Right ventricle myocardium inferior (tissue), 1 donor: ENCODE measurements around the gene SLC39A13. TPM values are rescaled to one million over a fixed set of nuclear protein-coding genes. Genes with fewer than 3 reads are reported as not detected.

Experiments
- ATAC-seq: fragments of 200-7000 bp; cut with Tn5 transposase; one replicate; pipeline ENCODE4 v1.9.1; 2020; ENCODE audit warnings: mild to moderate bottlenecking, moderate library complexity
- DNase-seq: peaks from one replicate; pipeline ENCODE4 v3.0.0; 2021; ENCODE audit errors: missing footprints
- intact Hi-C: fragments of 100-400 bp; cut with DNase I; formaldehyde crosslinking; loops from one replicate; pipeline ENCODE4 v1.11.0; 2022
- total RNA-seq: library from RNA; stranded (reverse); fragmentation: NEBNext Ultra II Directional; extraction: Animal tissue kit (Norgen Biotek cat#: 25700); gene quantifications from one replicate; pipeline ENCODE4 v1.2.1, GENCODE V29; 2021
- donor health status: DM: no; HTN: yes; CAD: no; lungs with severe emphysema.

Gene SLC39A13
- total RNA-seq, 1 donor from 2014 or later = 35.0 TPM

- DNase-seq = no peak
- peak; percentile 69 for ATAC-seq
- intact Hi-C loops = no loop called here
Measured at GRCh38 chr11:47437746-47438418, 29.5 kb downstream of the SLC39A13 start.

- DNase-seq (no peak), ATAC-seq (no peak)
- intact Hi-C loops = no loop called here
Measured at GRCh38 chr11:47438721-47439120, 30.3 kb downstream of the SLC39A13 start.

DNA sequence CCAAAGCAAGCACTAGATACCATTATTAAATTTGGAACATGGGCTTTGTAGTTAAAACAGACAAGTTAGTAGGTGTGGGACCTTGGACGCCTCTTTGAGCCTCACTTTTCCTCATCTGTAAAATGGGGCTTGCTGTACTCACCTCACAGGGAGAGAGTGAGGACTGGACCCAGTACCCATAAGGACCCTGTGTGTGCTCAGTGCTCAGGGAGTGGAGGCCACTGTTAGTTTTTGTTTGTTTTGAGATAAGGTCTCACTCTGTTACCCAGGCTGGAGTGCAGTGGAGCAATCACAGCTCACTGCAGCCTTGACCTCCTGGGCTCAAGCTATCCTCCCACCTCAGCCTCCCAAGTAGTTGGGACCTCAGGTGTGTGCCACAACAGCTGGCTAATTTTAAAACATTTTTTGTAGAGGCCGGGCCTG is 31.7 kb downstream of the SLC39A13 start:
- DNase-seq (no peak), ATAC-seq (no peak)
- intact Hi-C loops = no loop called here

- intact Hi-C loops = no loop called here
- DNase-seq = no peak
- no peak for ATAC-seq
Measured at GRCh38 chr11:47441421-47441820, 33.0 kb downstream of the SLC39A13 start.

GRCh38 chr11:47442514-47442913 is 34.1 kb downstream of the SLC39A13 start:
- peak; percentile 84 for ATAC-seq
- DNase-seq = no peak

GRCh38 chr11:47443028-47443700 is 34.8 kb downstream of the SLC39A13 start:
- no peak for ATAC-seq
- intact Hi-C loops = no loop called here
- no peak for DNase-seq

More at GRCh38 chr11:47442514-47442913, 34.1 kb downstream of the SLC39A13 start:
- intact Hi-C loops = no loop called here

- DNase-seq (no peak), ATAC-seq (no peak)
- intact Hi-C loops = no loop called here
Measured at GRCh38 chr11:47443817-47444216, 35.4 kb downstream of the SLC39A13 start.

DNA sequence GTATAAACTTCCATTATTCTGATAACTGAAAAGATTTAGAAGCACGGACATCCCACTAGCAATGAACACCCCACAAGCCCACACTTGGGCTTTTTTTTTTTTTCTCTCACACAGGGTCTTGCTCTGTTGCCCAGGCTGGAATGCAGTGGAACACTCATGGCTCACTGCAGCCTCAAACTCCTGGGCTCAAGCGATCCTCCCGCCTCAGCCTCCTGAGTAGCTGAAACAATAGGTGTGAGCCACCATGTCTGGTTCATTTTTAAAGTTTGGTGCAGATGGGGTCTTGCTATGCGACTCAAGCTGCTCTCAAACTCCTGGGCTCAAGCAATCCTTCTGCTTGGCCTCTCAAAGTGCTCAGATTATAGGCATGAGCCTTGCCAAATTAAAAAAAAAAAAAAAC is 37.5 kb downstream of the SLC39A13 start:
- ATAC-seq (no peak), DNase-seq (no peak)
- intact Hi-C loops = no loop called here

DNA sequence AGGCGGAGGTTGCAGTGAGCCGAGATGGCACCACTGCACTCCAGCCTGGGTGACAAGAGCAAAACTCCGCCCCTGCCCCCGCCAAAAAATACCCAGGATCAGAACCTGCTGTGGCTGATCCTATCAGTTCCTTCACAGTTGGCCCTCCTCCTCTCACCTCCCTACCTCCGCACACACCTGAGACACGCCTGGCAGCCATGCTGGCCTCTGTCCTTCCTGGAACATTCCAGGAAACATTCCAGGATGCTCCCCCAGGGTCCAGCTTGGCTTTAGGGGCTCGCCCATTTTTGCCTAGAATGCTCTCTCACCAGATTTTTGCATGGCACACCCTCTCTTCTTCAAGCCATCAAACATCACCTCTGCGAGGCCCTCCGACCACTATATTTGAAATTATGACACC is 38.4 kb downstream of the SLC39A13 start:
- ATAC-seq = no peak
- intact Hi-C loops = no loop called here

GRCh38 chr11:47447906-47448305 is 39.5 kb downstream of the SLC39A13 start:
- no peak for ATAC-seq
- intact Hi-C loops = no loop called here
- DNase-seq = no peak

More for the DNA sequence above, 38.4 kb downstream of the SLC39A13 start:
- no peak for DNase-seq

GRCh38 chr11:47448566-47449427 is 40.4 kb downstream of the SLC39A13 start, which contains the start of gene RAPSN:
Gene RAPSN, minus strand, starts transcription at chr11:47449136. Its CDS starts 172 bp downstream, at chr11:47448964.
- peak; percentile 73 for ATAC-seq
- no peak for DNase-seq
- intact Hi-C loops = no loop called here

DNA sequence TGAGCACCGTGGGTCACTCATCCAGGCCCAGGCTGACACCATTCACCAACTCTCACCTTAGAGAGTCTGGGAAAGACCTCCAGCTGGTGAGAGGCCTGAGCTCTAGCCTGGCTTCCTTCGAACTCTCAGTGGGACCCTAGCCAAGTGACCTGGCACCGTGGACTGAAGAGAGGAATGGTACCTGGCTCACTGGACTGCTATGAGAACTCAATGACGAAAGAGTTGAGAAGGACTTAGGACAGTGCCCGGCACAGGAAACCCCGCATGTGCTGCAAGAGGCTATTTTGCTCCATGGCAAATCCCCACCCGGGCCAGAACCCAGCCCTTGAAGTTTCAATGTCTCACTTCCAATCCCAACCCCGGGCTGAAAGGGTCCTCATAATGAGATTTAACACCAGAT is 41.2 kb downstream of the SLC39A13 start:
- ATAC-seq = no peak
- intact Hi-C loops = no loop called here
- no peak for DNase-seq

- no peak for DNase-seq
- intact Hi-C loops = no loop called here
- ATAC-seq = no peak
Measured at GRCh38 chr11:47451436-47451835, 43.0 kb downstream of the SLC39A13 start.

- DNase-seq (no peak), ATAC-seq (no peak)
- intact Hi-C loops = no loop called here
Measured at GRCh38 chr11:47451990-47452389, 43.6 kb downstream of the SLC39A13 start.

- DNase-seq (no peak), ATAC-seq (no peak)
- intact Hi-C loops = no loop called here
Measured at GRCh38 chr11:47453365-47453764, 45.0 kb downstream of the SLC39A13 start.

DNA sequence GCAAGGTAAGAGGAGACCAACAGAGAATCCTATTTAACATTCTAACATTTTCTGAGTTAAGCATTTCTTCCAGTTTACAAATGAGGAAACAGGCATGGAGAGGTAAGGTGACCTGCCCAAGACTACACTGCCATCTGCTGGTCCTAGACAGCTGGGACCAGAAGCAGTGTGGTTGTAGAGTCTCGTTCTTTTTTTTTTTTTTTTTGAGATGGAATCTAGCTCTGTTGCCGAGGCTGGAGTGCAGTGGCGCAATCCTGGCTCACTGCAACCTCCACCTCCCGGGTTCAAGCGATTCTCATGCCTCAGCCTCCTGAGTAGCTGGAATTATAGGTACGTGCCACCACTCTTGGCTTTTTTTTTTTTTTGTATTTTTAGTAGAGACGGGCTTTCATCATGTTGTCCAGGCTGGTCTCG is 45.9 kb downstream of the SLC39A13 start:
- DNase-seq (peak; percentile 80), ATAC-seq (peak; percentile 89)
- intact Hi-C loops = loop anchor here (2.0 kb wide), 1 partner anchor 79 kb away; no protein-coding TSS in a partner anchor

DNA sequence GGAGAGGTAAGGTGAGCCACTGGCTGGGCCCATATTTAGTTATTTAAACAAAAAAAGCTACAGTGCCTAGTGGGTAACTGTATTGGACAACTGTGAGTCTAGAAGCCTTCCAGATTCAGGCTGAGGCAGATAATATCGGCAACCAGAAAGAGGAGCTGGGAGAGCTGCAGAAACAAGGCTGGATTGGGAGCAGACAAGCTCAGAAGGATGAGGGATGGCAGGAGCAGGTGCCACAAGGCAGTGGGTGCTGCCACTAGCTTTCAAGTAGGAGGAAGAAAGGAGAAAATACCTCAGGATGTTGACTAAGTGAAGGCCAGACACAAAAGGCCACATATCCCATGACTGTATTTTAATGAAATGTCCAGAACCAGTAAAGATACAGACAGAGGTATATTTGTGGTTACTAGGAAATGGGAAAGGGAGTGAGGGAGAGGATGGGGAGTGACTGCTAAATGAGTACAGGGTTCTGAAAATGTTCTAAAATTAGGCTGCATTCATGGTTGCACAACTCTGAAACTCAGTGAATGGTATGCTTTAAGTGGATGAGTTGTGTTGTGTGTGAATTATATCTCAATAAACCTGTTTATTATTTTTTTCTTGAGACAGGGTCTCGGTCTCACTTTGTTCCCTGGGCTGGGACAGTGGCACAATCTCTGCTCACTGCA is 52.3 kb downstream of the SLC39A13 start:
- intact Hi-C loops = no loop called here
- no peak for ATAC-seq

DNA sequence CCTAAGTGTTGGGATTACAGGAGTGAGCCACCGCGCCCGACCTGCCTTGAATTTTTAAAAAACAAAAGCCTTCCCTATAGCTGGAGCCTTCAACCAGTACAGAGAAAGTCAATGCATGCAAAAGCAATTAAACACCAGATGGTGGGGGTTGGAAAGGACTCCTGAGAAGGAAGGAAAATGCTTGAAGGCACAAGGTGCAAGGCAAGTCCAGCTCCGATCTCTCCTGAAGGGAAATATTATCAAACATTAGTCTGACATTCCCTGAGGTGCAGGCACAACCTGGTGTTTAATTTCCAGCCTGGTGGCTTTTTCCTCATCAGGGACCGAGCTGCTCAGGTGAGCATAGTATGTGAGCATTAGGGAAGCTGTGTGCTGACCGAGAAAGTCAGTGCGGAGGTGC is 53.5 kb downstream of the SLC39A13 start:
- ATAC-seq (no peak), DNase-seq (no peak)
- intact Hi-C loops = no loop called here

More for the DNA sequence above, 52.3 kb downstream of the SLC39A13 start:
- DNase-seq = no peak

GRCh38 chr11:47464483-47464882 is 56.1 kb downstream of the SLC39A13 start:
- ATAC-seq (no peak), DNase-seq (no peak)
- intact Hi-C loops = no loop called here
